SK-N-SH (cell line): Measurements from ENCODE around the gene TARS1.
"Not testable (repeated sequence)": the region's sequence is repeated elsewhere in the genome, so short reads cannot be mapped to it uniquely, and the experiment has no call there.

Source experiments
- CTCF ChIP-seq: fragments of 200-600 bp; sonication (generic); IDR thresholded peaks from 2 replicates; pipeline ENCODE4 v1.6.1; 2017; ENCODE audit warnings: antibody characterized with exemption, mild to moderate bottlenecking, moderate library complexity
- EZH2phosphoT487 ChIP-seq: fragments of 200-600 bp; sonication (generic); IDR thresholded peaks from 2 replicates; pipeline ENCODE4 v1.6.1; 2017; ENCODE audit warnings: low read depth, mixed run types, mild to moderate bottlenecking, antibody characterized with exemption, moderate library complexity, borderline replicate concordance
- JUND ChIP-seq: IDR thresholded peaks from 2 replicates; pipeline ENCODE4 v1.4.0; 2012
- RFX5 ChIP-seq: IDR thresholded peaks from 2 replicates; pipeline ENCODE4 v1.6.1; 2012; ENCODE audit warnings: mild to moderate bottlenecking, improper control_type of control experiment, low read length
- TAF1 ChIP-seq: IDR thresholded peaks from 2 replicates; pipeline ENCODE4 v1.6.1; 2012; ENCODE audit warnings: low read depth, mild to moderate bottlenecking, low read length, moderate library complexity, borderline replicate concordance
- ZBTB33 ChIP-seq: IDR thresholded peaks from 2 replicates; pipeline ENCODE4 v1.4.0; 2012; ENCODE audit warnings: low read depth, borderline replicate concordance

- TF ChIP-seq RFX5, TAF1, CTCF, JUND, ZBTB33, EZH2phosphoT487: not testable (repeated sequence)
These were observed 74.6 kb downstream of the TARS1 start for GRCh38 chr5:33515366-33515765.
